ENCODE measurements around the gene KNTC1.

DNA sequence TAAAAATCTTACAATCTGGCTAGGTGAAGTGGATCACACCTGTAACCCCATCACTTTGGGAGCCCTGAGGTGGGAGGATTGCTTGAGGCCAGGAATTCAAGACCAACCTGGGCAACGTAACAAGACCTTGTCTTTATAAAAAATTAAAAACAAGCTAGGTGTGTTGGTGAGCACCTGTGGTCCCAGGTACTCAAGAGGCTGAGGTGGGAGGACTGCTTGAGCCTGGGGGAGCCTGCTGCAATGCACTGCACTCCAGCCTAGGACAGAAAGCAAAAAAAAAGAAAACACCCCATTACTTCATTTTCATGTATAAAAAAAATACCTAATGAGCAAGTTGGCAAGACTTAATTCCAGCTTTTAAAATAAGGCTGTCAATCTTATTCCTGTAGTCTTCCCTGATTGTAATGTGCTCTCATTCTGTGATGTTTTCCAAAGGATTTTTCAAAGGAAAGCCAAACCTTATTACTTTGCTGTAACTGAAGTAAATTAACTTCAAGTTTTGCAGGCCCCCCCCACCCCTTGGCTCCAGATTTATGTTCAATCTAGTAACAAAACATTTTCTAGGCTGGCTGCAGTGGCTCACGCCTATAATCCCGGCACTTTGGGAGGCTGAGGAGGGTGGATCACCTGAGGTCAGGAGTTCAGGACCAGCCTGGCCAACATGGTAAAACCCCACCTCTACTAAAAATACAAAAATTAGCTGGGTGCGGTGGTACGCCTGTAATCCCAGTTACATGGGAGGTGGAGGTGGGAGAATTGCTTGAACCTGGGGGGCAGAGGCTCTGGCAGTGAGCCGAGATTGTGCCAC lies 23.1 kb upstream of the KNTC1 start:
- TF ChIP-seq, protein P1, sequence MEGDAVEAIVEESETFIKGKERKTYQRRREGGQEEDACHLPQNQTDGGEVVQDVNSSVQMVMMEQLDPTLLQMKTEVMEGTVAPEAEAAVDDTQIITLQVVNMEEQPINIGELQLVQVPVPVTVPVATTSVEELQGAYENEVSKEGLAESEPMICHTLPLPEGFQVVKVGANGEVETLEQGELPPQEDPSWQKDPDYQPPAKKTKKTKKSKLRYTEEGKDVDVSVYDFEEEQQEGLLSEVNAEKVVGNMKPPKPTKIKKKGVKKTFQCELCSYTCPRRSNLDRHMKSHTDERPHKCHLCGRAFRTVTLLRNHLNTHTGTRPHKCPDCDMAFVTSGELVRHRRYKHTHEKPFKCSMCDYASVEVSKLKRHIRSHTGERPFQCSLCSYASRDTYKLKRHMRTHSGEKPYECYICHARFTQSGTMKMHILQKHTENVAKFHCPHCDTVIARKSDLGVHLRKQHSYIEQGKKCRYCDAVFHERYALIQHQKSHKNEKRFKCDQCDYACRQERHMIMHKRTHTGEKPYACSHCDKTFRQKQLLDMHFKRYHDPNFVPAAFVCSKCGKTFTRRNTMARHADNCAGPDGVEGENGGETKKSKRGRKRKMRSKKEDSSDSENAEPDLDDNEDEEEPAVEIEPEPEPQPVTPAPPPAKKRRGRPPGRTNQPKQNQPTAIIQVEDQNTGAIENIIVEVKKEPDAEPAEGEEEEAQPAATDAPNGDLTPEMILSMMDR (IDR thresholded peaks at IDR 0.05): no peak
- TF ChIP-seq POLR2A (IDR thresholded peaks at IDR 0.05): no peak
